Keratinocyte (primary cell): ENCODE results near the gene ZBTB20. TPM values are rescaled to one million over a fixed set of nuclear protein-coding genes. Genes with fewer than 3 reads are reported as not detected.

Experiments
- DNase-seq: peaks from one replicate; pipeline ENCODE4 v3.0.0-alpha.2; 2011; ENCODE audit warnings: low read depth, missing footprints, low spot score
- FAIRE-seq: peaks from 2 replicates; lab custom pipeline; 2011; peaks lifted over from hg19 to GRCh38; lab: Jason Lieb, UNC
- H2AFZ ChIP-seq: 2 replicates; pipeline ENCODE4 v1.6.0; 2012; ENCODE audit warnings: low read length, control low read depth, inconsistent platforms; ENCODE audit not compliant: control insufficient read depth
- H3K27ac ChIP-seq: 2 replicates; pipeline ENCODE4 v1.5.1; 2011; ENCODE audit warnings: low read length; ENCODE audit not compliant: control insufficient read depth, insufficient read depth
- H3K27me3 ChIP-seq: 3 replicates; pipeline ENCODE4 v1.6.0; 2011; ENCODE audit warnings: low read length; ENCODE audit not compliant: control insufficient read depth, insufficient read depth; ENCODE audit errors: extremely low read depth
- H3K36me3 ChIP-seq, 2 experiments: 2 replicates in 1 of 2; 3 replicates in 1 of 2; pipeline ENCODE4 v1.5.1; 2011; ENCODE audit warnings: low read length in 2 of 2, mild to moderate bottlenecking in 1 of 2; ENCODE audit not compliant: control insufficient read depth in 2 of 2, insufficient read depth in 2 of 2; ENCODE audit errors: extremely low read depth in 1 of 2
- H3K4me1 ChIP-seq: 3 replicates; pipeline ENCODE4 v1.5.1; 2011; ENCODE audit warnings: low read length; ENCODE audit not compliant: control insufficient read depth, insufficient read depth; ENCODE audit errors: extremely low read depth
- H3K4me2 ChIP-seq: 3 replicates; pipeline ENCODE4 v1.6.0; 2011; ENCODE audit warnings: low read depth, low read length; ENCODE audit not compliant: control insufficient read depth, insufficient read depth; ENCODE audit errors: extremely low read depth
- H3K4me3 ChIP-seq, 3 experiments: fragments of 200-600 bp in 1 of 3; sonication (generic) in 1 of 3; 2 replicates in 2 of 3; 3 replicates in 1 of 3; pipeline ENCODE4 v1.5.1; 2011 to 2016; ENCODE audit warnings: low read length in 3 of 3, mild to moderate bottlenecking in 3 of 3, control low read depth in 2 of 3, inconsistent platforms in 1 of 3, low read depth in 1 of 3, mixed read lengths in 1 of 3, mixed run types in 1 of 3, moderate library complexity in 1 of 3; ENCODE audit not compliant: control insufficient read depth in 2 of 3, insufficient read depth in 2 of 3; ENCODE audit errors: extremely low read depth in 1 of 3
- H3K79me2 ChIP-seq: 2 replicates; pipeline ENCODE4 v1.6.0; 2012; ENCODE audit warnings: low read length; ENCODE audit not compliant: control insufficient read depth, insufficient read depth
- H3K9ac ChIP-seq: 3 replicates; pipeline ENCODE4 v1.6.0; 2011; ENCODE audit warnings: low read length; ENCODE audit not compliant: control insufficient read depth, insufficient read depth; ENCODE audit errors: extremely low read depth
- H3K9me1 ChIP-seq: 3 replicates; pipeline ENCODE4 v1.6.0; 2011; ENCODE audit warnings: low read length; ENCODE audit not compliant: control insufficient read depth, insufficient read depth; ENCODE audit errors: extremely low read depth
- H3K9me3 ChIP-seq: 2 replicates; pipeline ENCODE4 v1.5.1; 2012; ENCODE audit warnings: low read depth, low read length; ENCODE audit not compliant: control insufficient read depth
- H4K20me1 ChIP-seq: 3 replicates; pipeline ENCODE4 v1.6.0; 2011; ENCODE audit warnings: low read length; ENCODE audit not compliant: control insufficient read depth, insufficient read depth; ENCODE audit errors: extremely low read depth
- CTCF ChIP-seq, 3 experiments: IDR thresholded peaks in 1 of 3; conservative IDR thresholded peaks in 1 of 3; optimal IDR thresholded peaks in 1 of 3; 2 replicates in 2 of 3; 3 replicates in 1 of 3; pipeline versions ENCODE3 to v1.5.1; 2011; ENCODE audit warnings: low read length in 3 of 3, mild to moderate bottlenecking in 3 of 3, moderate library complexity in 2 of 3, control low read depth in 1 of 3, inconsistent platforms in 1 of 3; ENCODE audit not compliant: insufficient read depth in 2 of 3; ENCODE audit errors: extremely low read depth in 1 of 3
- EZH2 ChIP-seq: IDR thresholded peaks from one replicate; pipeline ENCODE4 v1.6.1; 2012; ENCODE audit warnings: inconsistent platforms, mild to moderate bottlenecking, low read length, moderate library complexity
- dilution Hi-C: fragments of 300-500 bp; cut with MboI; formaldehyde crosslinking; loops from one replicate; pipeline ENCODE4 v1.7.0; 2020; ENCODE audit warnings: low sequenced_read_pairs; ENCODE audit not compliant: extremely low pct_ligation_motif_present
- polyA plus RNA-seq, 5 experiments: library from polyadenylated mRNA; depleted of rRNA in 3 of 5; stranded (reverse) in 3 of 5; stranded (forward) in 1 of 5; unstranded in 1 of 5; fragments of >200 nt; gene quantifications; 1 replicate in 1 of 5; 2 replicates in 3 of 5; 3 replicates in 1 of 5; pipeline versions ENCODE4 v1.2.1 to v1.2.3, GENCODE V29; 2011 to 2012; ENCODE audit warnings: missing spikeins in 2 of 5, low read depth in 1 of 5, low replicate concordance in 1 of 5

ZBTB20 gene
- polyA plus RNA-seq, 1 donor (not counting 4 experiments of a cell fraction or from before 2014, with no cell fraction given), result 0.52 TPM

GRCh38 chr3:114496021-114496434 is 651.1 kb downstream of the ZBTB20 start:
- Histone ChIP-seq H3K4me1 (peaks cover 21% of the 10 kb centered on the region), H3K36me3 (no peaks in the 10 kb centered on the region), H3K9ac (no peak overlapping the region), H2AFZ (no peak overlapping the region), H3K27me3 (no peaks in the 10 kb centered on the region), H4K20me1 (no peaks in the 10 kb centered on the region), H3K79me2 (no peaks in the 10 kb centered on the region), H3K4me3 (no peak overlapping the region), H3K27ac (no peak overlapping the region), H3K4me2 (no peak overlapping the region), H3K9me3 (no peaks in the 10 kb centered on the region), H3K9me1 (no peaks in the 10 kb centered on the region)
- DNase-seq (no peak), FAIRE-seq (no peak)
- TF ChIP-seq CTCF (optimal IDR thresholded peaks at IDR 0.05 in 1 of 3, IDR thresholded peaks at IDR 0.05 in 1 of 3, conservative IDR thresholded peaks at IDR 0.05 in 1 of 3; ENCODE audit: extremely low read depth in 1 of 3, insufficient read depth in 2 of 3, low read length in 3 of 3) (no peak), EZH2 (no peak)
- dilution Hi-C loops, result no loop called here

GRCh38 chr3:114494498-114494897 is 652.6 kb downstream of the ZBTB20 start:
- Histone ChIP-seq H3K4me1 (peaks cover 17% of the 10 kb centered on the region), H3K9ac (no peak overlapping the region), H4K20me1 (no peaks in the 10 kb centered on the region), H3K9me3 (no peaks in the 10 kb centered on the region), H3K4me3 (no peak overlapping the region), H3K27ac (no peak overlapping the region), H3K27me3 (no peaks in the 10 kb centered on the region), H2AFZ (no peak overlapping the region), H3K36me3 (no peaks in the 10 kb centered on the region), H3K4me2 (no peak overlapping the region), H3K79me2 (no peaks in the 10 kb centered on the region), H3K9me1 (no peaks in the 10 kb centered on the region)
- FAIRE-seq (no peak), DNase-seq (no peak)
- TF ChIP-seq EZH2 (no peak), CTCF (optimal IDR thresholded peaks at IDR 0.05 in 1 of 3, IDR thresholded peaks at IDR 0.05 in 1 of 3, conservative IDR thresholded peaks at IDR 0.05 in 1 of 3; ENCODE audit: extremely low read depth in 1 of 3, insufficient read depth in 2 of 3, low read length in 3 of 3) (no peak)
- dilution Hi-C loops, result no loop called here
